ENCODE measurements around the gene LRIG3. TPM values are rescaled to one million over a fixed set of nuclear protein-coding genes. Genes with fewer than 3 reads are reported as not detected.

The LRIG3 gene
- total and polyA plus RNA-seq, 2 of the 8 experiments (the other 6 are each of a cell fraction or from before 2014, with no cell fraction given), result 6.5 to 9.1 TPM

DNA sequence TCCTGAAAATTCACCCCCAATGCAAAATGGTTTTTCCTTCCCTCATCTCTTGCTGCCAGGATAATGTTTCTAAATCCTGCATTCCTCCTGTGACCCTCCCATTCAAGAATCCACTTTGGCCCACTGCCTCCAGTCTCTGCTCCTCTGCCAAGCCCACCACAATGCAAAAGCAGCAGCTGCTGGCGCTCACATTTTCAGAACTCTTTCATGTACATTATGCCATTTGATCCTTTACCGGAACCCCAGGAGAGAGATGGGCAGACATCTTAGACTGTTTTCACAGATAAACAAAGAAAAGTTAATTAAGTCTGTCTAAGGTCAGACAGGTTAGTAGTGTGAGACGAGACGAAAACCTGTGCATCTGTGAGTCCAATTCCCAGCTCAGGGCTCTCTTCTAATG, 12.9 kb downstream of the LRIG3 start:
- H3K23ac ChIP-seq (ENCODE audit: insufficient read length), result no peak overlapping the region
- no peaks in the 10 kb centered on the region for H3K79me2 ChIP-seq (ENCODE audit: control insufficient read depth in 1 of 2, insufficient read depth in 2 of 2, low read length in 2 of 2)
- no peak overlapping the region for H3K4me2 ChIP-seq (ENCODE audit: insufficient read depth in 1 of 2, low read depth in 2 of 2, low read length in 2 of 2)
- H3K9me3 ChIP-seq (ENCODE audit: insufficient read depth in 2 of 2, low read depth in 1 of 2, low read length in 1 of 2), result no peaks in the 10 kb centered on the region
- no peak overlapping the region for H4K8ac ChIP-seq (ENCODE audit: extremely low read depth, insufficient read depth, low read length)
- H3K56ac ChIP-seq (replicated peaks; ENCODE audit: insufficient read length, low read depth, low read length), result no peak overlapping the region
- H4K5ac ChIP-seq (ENCODE audit: insufficient read length, low read depth, low read length), result no peak overlapping the region
- H3K4me3 ChIP-seq (ENCODE audit: extremely low read depth in 1 of 4, insufficient read depth in 2 of 4, low read depth in 3 of 4, low read length in 4 of 4), result no peak overlapping the region
- H3K23me2 ChIP-seq (ENCODE audit: low read depth, low read length), result no peaks in the 10 kb centered on the region; the same call in 1 of the 2 replicates
- H3K27ac ChIP-seq (ENCODE audit: low read depth, low read length), result no peak overlapping the region
- no peak overlapping the region for H3K9ac ChIP-seq (replicated peaks in 1 of 4; ENCODE audit: extremely low read depth in 1 of 4, low read depth in 3 of 4, low read length in 3 of 4)
- no peak overlapping the region for H2BK20ac ChIP-seq (ENCODE audit: low read length)
- H3K27me3 ChIP-seq (replicated peaks in 1 of 4; ENCODE audit: control insufficient read depth in 3 of 4, extremely low read depth in 1 of 4, insufficient read depth in 3 of 4, low read length in 3 of 4), result no peaks in the 10 kb centered on the region
- no peak overlapping the region for H3K18ac ChIP-seq (ENCODE audit: extremely low read depth, low read length)
- 96% methylated on average over 4 of the region's 4 CpGs; no CpG with 5 or more reads in 1 of the 2 experiments for WGBS, 2 experiments (ENCODE audit: extremely low coverage in 1 of 2, insufficient coverage in 1 of 2, insufficient read length in 1 of 2, insufficient replicate concordance in 2 of 2, low coverage in 1 of 2, low lambda C conversion rate in 2 of 2, missing lambda C conversion rate in 1 of 2)
- H2BK5ac ChIP-seq (ENCODE audit: low read depth, low read length), result no peak overlapping the region
- ChIA-PET CTCF (ENCODE audit: partially characterized antibody) (interaction anchor here (0.6 to 1.4 kb wide), 4 partner anchors 9 to 366 kb away, joined by 3 to 5 read pairs (median 3); partner anchors contain the start of gene LRIG3), POLR2A (ENCODE audit: partially characterized antibody) (interaction anchor here (1.0 kb wide), 1 partner anchor 10 kb away, joined by 3 read pairs; no protein-coding TSS in a partner anchor)
- H4K20me1 ChIP-seq (replicated peaks in 1 of 2; ENCODE audit: control insufficient read depth in 1 of 2, insufficient read depth in 2 of 2, low read length in 2 of 2), result peaks cover 0 to 3% of the 10 kb centered on the region in 2 experiments
- no peak overlapping the region for H4K91ac ChIP-seq (replicated peaks; ENCODE audit: insufficient read length, low read length)
- no peak overlapping the region for H3K14ac ChIP-seq (ENCODE audit: insufficient read length)
- H3K4ac ChIP-seq (replicated peaks; ENCODE audit: insufficient read length, low read depth, low read length), result no peak overlapping the region
- DNase-seq (ENCODE audit: low read depth in 1 of 2, low spot score in 2 of 2) (no peak), FAIRE-seq (no peak)
- H3K4me1 ChIP-seq (replicated peaks in 1 of 4; ENCODE audit: control insufficient read depth in 3 of 4, insufficient read depth in 4 of 4, low read length in 3 of 4), result no peaks in the 10 kb centered on the region
- no peaks in the 10 kb centered on the region for H3K79me1 ChIP-seq (ENCODE audit: low read depth, low read length)
- H2AK5ac ChIP-seq (ENCODE audit: low read depth, low read length), result no peak overlapping the region
- no peak overlapping the region for H2BK12ac ChIP-seq (ENCODE audit: low read depth, low read length)
- no peak overlapping the region for H2AFZ ChIP-seq (ENCODE audit: low read length)
- H2BK15ac ChIP-seq (ENCODE audit: low read length), result no peak overlapping the region
- no peak overlapping the region for H2BK120ac ChIP-seq (replicated peaks; ENCODE audit: low read depth, low read length)
- peaks cover 0 to 5% (median 0%) of the 10 kb centered on the region in 4 experiments; a peak in 1 of 8 replicates for H3K36me3 ChIP-seq (ENCODE audit: control insufficient read depth in 2 of 4, insufficient read depth in 4 of 4, low read length in 3 of 4)
- TF ChIP-seq CHD1 (IDR thresholded peaks at IDR 0.05; ENCODE audit: low read depth, low read length) (no peak), FOSL1 (IDR thresholded peaks at IDR 0.05; ENCODE audit: insufficient read depth, low read depth, low read length) (no peak), CREB1 (IDR thresholded peaks at IDR 0.05) (no peak), RNF2 (IDR thresholded peaks at IDR 0.05; ENCODE audit: borderline replicate concordance, low read depth, low read length, missing control alignments, poor library complexity, severe bottlenecking) (no peak), NRF1 (IDR thresholded peaks at IDR 0.05; ENCODE audit: low read depth, low read length) (no peak), EP300 (IDR thresholded peaks at IDR 0.05; ENCODE audit: borderline replicate concordance in 1 of 2, low read depth in 2 of 2, low read length in 2 of 2) (no peak), SP2 (IDR thresholded peaks at IDR 0.05; ENCODE audit: low read length) (no peak), ZNF274 (IDR thresholded peaks at IDR 0.05; ENCODE audit: borderline replicate concordance, extremely low read depth, low read length) (no peak), CBX5 (IDR thresholded peaks at IDR 0.05; ENCODE audit: low read depth, low read length) (no peak), EZH2 (IDR thresholded peaks at IDR 0.05; ENCODE audit: low read depth, low read length, severe bottlenecking) (no peak), RXRA (IDR thresholded peaks at IDR 0.05; ENCODE audit: insufficient read depth, low read depth, low read length) (no peak), SUZ12 (IDR thresholded peaks at IDR 0.05; ENCODE audit: low read length) (no peak), CHD2 (IDR thresholded peaks at IDR 0.05; ENCODE audit: low read length) (no peak)
